Gastroesophageal sphincter (tissue), 4 donors: ENCODE results near the gene NXPH4. TPM values are rescaled to one million over a fixed set of nuclear protein-coding genes. Genes with fewer than 3 reads are reported as not detected.
A peak's percentile ranks its signal among the peaks of the same experiment; 100 is the strongest.

Experiments
- ATAC-seq: fragments of 150-250 bp; one replicate; pipeline ENCODE4 v1.9.1; 2016; ENCODE audit warnings: mild to moderate bottlenecking, moderate library complexity
- H3K27ac ChIP-seq, 4 donors: fragments of 200-600 bp; sonication (generic) in 3 of 4; 1 replicate in 3 of 4; 2 replicates in 1 of 4; pipeline ENCODE4 v1.5.1; 2016 to 2019
- H3K27me3 ChIP-seq: fragments of 200-600 bp; sonication (generic); one replicate; pipeline ENCODE4 v1.5.1; 2019
- H3K36me3 ChIP-seq, 2 donors: fragments of 200-600 bp; sonication (generic); one replicate each; pipeline ENCODE4 v1.5.1; 2019; ENCODE audit warnings: control low read depth in 1 of 2
- H3K4me1 ChIP-seq, 3 donors: fragments of 200-600 bp; sonication (generic); 1 replicate in 2 of 3; 2 replicates in 1 of 3; pipeline ENCODE4 v1.5.1; 2016 to 2019; ENCODE audit warnings: control low read depth in 2 of 3
- H3K4me3 ChIP-seq, 2 donors: fragments of 200-600 bp; sonication (generic); one replicate each; pipeline ENCODE4 v1.5.1; 2019; ENCODE audit warnings: mild to moderate bottlenecking in 1 of 2, moderate library complexity in 1 of 2
- H3K9me3 ChIP-seq, 3 donors: fragments of 200-600 bp; sonication (generic); one replicate each; pipeline ENCODE4 v1.5.1; 2017 to 2019; ENCODE audit warnings: control low read depth in 2 of 3
- EP300 ChIP-seq: sonication (generic); formaldehyde crosslinking; IDR thresholded peaks from one replicate; pipeline ENCODE4 v1.6.1; 2017; ENCODE audit warnings: antibody characterized with exemption, mild to moderate bottlenecking
- POLR2A ChIP-seq, 2 donors: fragments of 450-650 bp; IDR thresholded peaks; one replicate each; pipeline ENCODE4 v1.6.1; 2017; ENCODE audit warnings: antibody characterized with exemption in 2 of 2, mild to moderate bottlenecking in 2 of 2, moderate library complexity in 1 of 2
- POLR2AphosphoS5 ChIP-seq: sonication (generic); formaldehyde crosslinking; IDR thresholded peaks from one replicate; pipeline ENCODE4 v1.6.1; 2017; ENCODE audit warnings: antibody characterized with exemption
- WGBS, 2 donors: methylation state at CpG; one replicate each; pipeline ENCODE4 v1.1.5; 2018; ENCODE audit warnings: low coverage in 1 of 2; 5-methylcytosine and 5-hydroxymethylcytosine counted together
- total RNA-seq, 4 donors: library from RNA; depleted of rRNA; stranded (reverse); fragments of >200 nt; gene quantifications; one replicate each; pipeline ENCODE4 v1.1.0, GENCODE V29; 2016
- TF ChIP-seq, protein P1 (sequence below), 4 experiments: fragments of 200-600 bp in 2 of 4; fragments of 450-650 bp in 2 of 4; sonication (generic) in 1 of 4; IDR thresholded peaks; one replicate each; pipeline ENCODE4 v1.5.1; 2017 to 2019; ENCODE audit warnings: antibody characterized with exemption in 4 of 4, mild to moderate bottlenecking in 2 of 4, moderate library complexity in 2 of 4

NXPH4 gene
- total RNA-seq, 4 donors from 2014 or later, result 1.1 TPM; not detected in 3

DNA sequence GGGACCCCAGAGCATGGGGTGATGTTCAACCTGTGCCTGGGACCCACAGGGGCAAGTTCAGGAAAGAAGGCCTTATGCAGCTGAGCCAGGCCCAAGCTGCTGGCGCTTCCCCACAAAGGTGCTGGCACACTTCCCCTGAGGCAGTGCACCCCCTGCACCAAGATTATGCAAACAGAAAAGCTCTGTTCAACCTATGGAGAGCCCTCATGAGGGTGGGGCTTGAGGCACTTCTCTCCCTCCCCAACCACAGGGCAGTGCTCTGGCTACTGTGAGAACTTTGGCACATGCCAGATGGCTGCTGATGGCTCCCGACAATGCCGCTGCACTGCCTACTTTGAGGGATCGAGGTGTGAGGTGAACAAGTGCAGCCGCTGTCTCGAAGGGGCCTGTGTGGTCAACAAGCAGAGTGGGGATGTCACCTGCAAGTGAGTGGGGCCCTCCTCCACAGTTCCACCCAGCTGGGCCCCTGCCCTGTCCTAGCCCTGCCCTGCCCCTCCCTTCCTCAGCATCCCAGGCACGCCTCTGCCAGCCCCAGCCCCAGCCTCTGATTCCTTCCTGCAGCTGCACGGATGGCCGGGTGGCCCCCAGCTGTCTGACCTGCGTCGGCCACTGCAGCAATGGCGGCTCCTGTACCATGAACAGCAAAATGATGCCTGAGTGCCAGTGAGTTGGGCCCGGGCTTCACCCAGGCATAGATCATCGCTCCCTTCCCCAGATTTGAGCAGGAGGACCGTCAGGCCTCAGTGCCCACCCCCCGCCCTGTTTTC lies 5.5 kb upstream of the NXPH4 start:
- peaks cover 0 to 50% (median 5%) of the 10 kb centered on the region in 3 donors for H3K4me1 ChIP-seq
- peaks cover 0 to 66% of the 10 kb centered on the region in 2 donors for H3K36me3 ChIP-seq
- ATAC-seq, result no peak
- H3K27me3 ChIP-seq, result peaks cover 20% of the 10 kb centered on the region
- WGBS, 2 donors, result no CpG with 5 or more reads among the region's 16 CpGs
- no peak overlapping the region for H3K4me3 ChIP-seq
- no peak for TF ChIP-seq POLR2AphosphoS5
- no peaks in the 10 kb centered on the region for H3K9me3 ChIP-seq
- no peak overlapping the region for H3K27ac ChIP-seq

DNA sequence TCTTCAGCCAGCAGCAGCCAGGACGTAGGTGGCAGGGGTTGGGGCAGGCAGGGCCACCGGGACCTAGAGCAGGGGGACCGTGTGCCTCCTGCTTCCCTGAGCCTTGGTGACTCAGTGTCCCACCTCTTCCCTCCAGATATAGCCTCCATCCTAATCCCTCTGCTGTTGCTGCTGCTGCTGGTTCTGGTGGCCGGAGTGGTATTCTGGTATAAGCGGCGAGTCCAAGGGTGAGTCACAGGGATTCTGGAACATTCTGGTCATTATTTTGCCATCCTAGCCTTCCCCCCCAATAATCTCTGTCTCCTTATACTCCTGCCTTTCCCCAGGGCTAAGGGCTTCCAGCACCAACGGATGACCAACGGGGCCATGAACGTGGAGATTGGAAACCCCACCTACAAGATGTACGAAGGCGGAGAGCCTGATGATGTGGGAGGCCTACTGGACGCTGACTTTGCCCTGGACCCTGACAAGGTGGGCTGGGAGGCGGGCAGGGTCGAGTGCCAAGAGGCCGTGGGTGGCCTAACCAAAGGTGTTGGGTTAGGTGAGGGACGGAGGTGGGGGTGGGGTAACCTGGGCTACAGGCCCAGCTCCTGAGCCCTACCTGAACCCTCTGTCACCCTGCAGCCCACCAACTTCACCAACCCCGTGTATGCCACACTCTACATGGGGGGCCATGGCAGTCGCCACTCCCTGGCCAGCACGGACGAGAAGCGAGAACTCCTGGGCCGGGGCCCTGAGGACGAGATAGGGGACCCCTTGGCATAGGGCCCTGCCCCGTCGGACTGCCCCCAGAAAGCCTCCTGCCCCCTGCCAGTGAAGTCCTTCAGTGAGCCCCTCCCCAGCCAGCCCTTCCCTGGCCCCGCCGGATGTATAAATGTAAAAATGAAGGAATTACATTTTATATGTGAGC lies 4.5 kb upstream of the NXPH4 start:
- Histone ChIP-seq H3K27ac (peak overlapping the region in 1 of 4 donors; percentile 1), H3K4me1 (peaks cover 0 to 59% (median 12%) of the 10 kb centered on the region in 3 donors), H3K36me3 (peaks cover 0 to 57% of the 10 kb centered on the region in 2 donors), H3K9me3 (no peaks in the 10 kb centered on the region), H3K4me3 (no peak overlapping the region), H3K27me3 (peaks cover 28% of the 10 kb centered on the region)
- TF ChIP-seq POLR2A (IDR thresholded peaks at IDR 0.05) (no peak), POLR2AphosphoS5 (no peak), EP300 (no peak)
- TF ChIP-seq, protein P1, sequence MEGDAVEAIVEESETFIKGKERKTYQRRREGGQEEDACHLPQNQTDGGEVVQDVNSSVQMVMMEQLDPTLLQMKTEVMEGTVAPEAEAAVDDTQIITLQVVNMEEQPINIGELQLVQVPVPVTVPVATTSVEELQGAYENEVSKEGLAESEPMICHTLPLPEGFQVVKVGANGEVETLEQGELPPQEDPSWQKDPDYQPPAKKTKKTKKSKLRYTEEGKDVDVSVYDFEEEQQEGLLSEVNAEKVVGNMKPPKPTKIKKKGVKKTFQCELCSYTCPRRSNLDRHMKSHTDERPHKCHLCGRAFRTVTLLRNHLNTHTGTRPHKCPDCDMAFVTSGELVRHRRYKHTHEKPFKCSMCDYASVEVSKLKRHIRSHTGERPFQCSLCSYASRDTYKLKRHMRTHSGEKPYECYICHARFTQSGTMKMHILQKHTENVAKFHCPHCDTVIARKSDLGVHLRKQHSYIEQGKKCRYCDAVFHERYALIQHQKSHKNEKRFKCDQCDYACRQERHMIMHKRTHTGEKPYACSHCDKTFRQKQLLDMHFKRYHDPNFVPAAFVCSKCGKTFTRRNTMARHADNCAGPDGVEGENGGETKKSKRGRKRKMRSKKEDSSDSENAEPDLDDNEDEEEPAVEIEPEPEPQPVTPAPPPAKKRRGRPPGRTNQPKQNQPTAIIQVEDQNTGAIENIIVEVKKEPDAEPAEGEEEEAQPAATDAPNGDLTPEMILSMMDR (IDR thresholded peaks at IDR 0.05), result no peak
- WGBS, 2 donors, result 64% methylated on average over 3 of the region's 27 CpGs; no CpG with 5 or more reads in 1 of the 2 donors
- no peak for ATAC-seq

DNA sequence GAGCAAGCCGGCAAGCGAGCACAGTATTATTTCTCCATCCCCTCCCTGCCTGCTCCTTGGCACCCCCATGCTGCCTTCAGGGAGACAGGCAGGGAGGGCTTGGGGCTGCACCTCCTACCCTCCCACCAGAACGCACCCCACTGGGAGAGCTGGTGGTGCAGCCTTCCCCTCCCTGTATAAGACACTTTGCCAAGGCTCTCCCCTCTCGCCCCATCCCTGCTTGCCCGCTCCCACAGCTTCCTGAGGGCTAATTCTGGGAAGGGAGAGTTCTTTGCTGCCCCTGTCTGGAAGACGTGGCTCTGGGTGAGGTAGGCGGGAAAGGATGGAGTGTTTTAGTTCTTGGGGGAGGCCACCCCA lies 3.9 kb upstream of the NXPH4 start:
- Histone ChIP-seq H3K36me3 (peaks cover 0 to 53% of the 10 kb centered on the region in 2 donors), H3K27me3 (peaks cover 34% of the 10 kb centered on the region), H3K9me3 (no peaks in the 10 kb centered on the region), H3K4me1 (peaks cover 0 to 65% (median 17%) of the 10 kb centered on the region in 3 donors), H3K27ac (peak overlapping the region in 2 of 4 donors; percentile 1 to 31), H3K4me3 (no peak overlapping the region)
- no peak for ATAC-seq
- TF ChIP-seq POLR2AphosphoS5 (no peak), EP300 (no peak), POLR2A (IDR thresholded peaks at IDR 0.05) (no peak)
- TF ChIP-seq, protein P1 (IDR thresholded peaks at IDR 0.05), result no peak
- no CpG with 5 or more reads among the region's 7 CpGs for WGBS, 2 donors

DNA sequence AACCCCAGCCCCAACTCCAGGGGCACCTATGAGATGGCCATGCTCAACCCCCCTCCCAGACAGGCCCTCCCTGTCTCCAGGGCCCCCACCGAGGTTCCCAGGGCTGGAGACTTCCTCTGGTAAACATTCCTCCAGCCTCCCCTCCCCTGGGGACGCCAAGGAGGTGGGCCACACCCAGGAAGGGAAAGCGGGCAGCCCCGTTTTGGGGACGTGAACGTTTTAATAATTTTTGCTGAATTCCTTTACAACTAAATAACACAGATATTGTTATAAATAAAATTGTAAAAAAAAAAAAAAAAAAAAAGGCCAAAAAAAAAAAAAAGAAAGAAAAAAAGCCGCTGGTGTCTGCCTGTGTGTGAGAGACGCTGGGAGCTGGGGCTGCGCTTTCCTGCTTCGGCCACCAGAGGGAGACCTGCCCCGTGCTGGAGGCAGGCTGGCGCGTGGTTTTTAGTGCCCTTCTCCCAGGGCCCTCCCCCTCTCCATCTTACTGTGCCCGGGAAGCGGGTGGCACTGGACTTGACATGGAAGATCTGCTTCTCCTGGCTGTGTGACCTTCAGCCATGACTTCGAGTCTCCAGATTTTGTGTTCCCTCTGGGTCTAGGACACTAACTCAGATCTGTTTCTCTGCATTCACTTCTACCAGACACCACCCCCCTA lies 3.4 kb upstream of the NXPH4 start:
- Histone ChIP-seq H3K9me3 (no peaks in the 10 kb centered on the region), H3K4me1 (peaks cover 0 to 62% (median 17%) of the 10 kb centered on the region in 3 donors), H3K27me3 (peaks cover 39% of the 10 kb centered on the region), H3K27ac (peak overlapping the region in 2 of 4 donors; percentile 1 to 31), H3K36me3 (peaks cover 0 to 48% of the 10 kb centered on the region in 2 donors), H3K4me3 (no peak overlapping the region)
- TF ChIP-seq POLR2A (IDR thresholded peaks at IDR 0.05), result no peak
- TF ChIP-seq, protein P1 (IDR thresholded peaks at IDR 0.05), result peak in 3 of 4 experiments; percentile 87 to 97 (median 90)
- peak; percentile 20 for TF ChIP-seq POLR2AphosphoS5
- TF ChIP-seq EP300, result no peak
- ATAC-seq, result peak; percentile 78
- WGBS, 2 donors, result 0 to 6% methylated on average over 7 to 11 of the region's 16 CpGs
